KMS-11 (cell line): Measurements from ENCODE around the gene LARP1.
"Not testable (repeated sequence)": the region's sequence is repeated elsewhere in the genome, so short reads cannot be mapped to it uniquely, and the experiment has no call there.

Experiments used
- H2AFZ ChIP-seq: fragments of 200-600 bp; sonication (generic); 2 replicates; pipeline ENCODE4 v1.6.1; 2016; ENCODE audit warnings: antibody characterized with exemption, mixed run types, low read depth
- H3K27ac ChIP-seq: fragments of 200-600 bp; sonication (generic); 2 replicates; pipeline ENCODE4 v1.6.1; 2016; ENCODE audit warnings: mild to moderate bottlenecking, mixed run types
- H3K27me3 ChIP-seq: fragments of 200-600 bp; sonication (generic); 2 replicates; pipeline ENCODE4 v1.6.1; 2017; ENCODE audit warnings: mild to moderate bottlenecking, low read depth, mixed run types, moderate library complexity; ENCODE audit not compliant: insufficient read depth
- H3K36me3 ChIP-seq: fragments of 200-600 bp; sonication (generic); 2 replicates; pipeline ENCODE4 v1.6.1; 2017; ENCODE audit warnings: mild to moderate bottlenecking, mixed run types; ENCODE audit not compliant: insufficient read depth
- H3K4me1 ChIP-seq: fragments of 200-600 bp; sonication (generic); 2 replicates; pipeline ENCODE4 v1.6.1; 2016; ENCODE audit warnings: mild to moderate bottlenecking, low read depth, mixed run types; ENCODE audit not compliant: poor library complexity, severe bottlenecking
- H3K4me2 ChIP-seq: fragments of 200-600 bp; sonication (generic); 2 replicates; pipeline ENCODE4 v1.7.0; 2016; ENCODE audit warnings: mild to moderate bottlenecking, mixed run types
- H3K4me3 ChIP-seq: fragments of 200-600 bp; sonication (generic); IDR thresholded peaks from 2 replicates; pipeline ENCODE4 v1.6.1; 2017; ENCODE audit warnings: low read depth, low read length, mixed read lengths; ENCODE audit not compliant: insufficient read depth
- H3K79me2 ChIP-seq: fragments of 200-600 bp; sonication (generic); 2 replicates; pipeline ENCODE4 v1.6.1; 2016; ENCODE audit warnings: low read depth, mixed run types; ENCODE audit not compliant: insufficient read depth
- H3K9ac ChIP-seq: fragments of 200-600 bp; sonication (generic); 2 replicates; pipeline ENCODE4 v1.6.1; 2016; ENCODE audit warnings: mild to moderate bottlenecking, mixed run types
- H4K20me1 ChIP-seq: fragments of 200-600 bp; sonication (generic); 2 replicates; pipeline ENCODE4 v1.6.1; 2016; ENCODE audit warnings: mild to moderate bottlenecking, mixed run types; ENCODE audit not compliant: insufficient read depth
- CTCF ChIP-seq: fragments of 200-600 bp; sonication (generic); conservative IDR thresholded peaks from 2 replicates; pipeline ENCODE4 v1.6.1; 2017; ENCODE audit warnings: low read depth, mild to moderate bottlenecking, antibody characterized with exemption, low read length, moderate library complexity, mixed read lengths

Gene LARP1

GRCh38 chr5:154743812-154744211, 11.4 kb upstream of the LARP1 start:
- no peaks in the 10 kb centered on the region for H3K4me1 ChIP-seq
- no peak overlapping the region for H3K9ac ChIP-seq
- H3K27ac ChIP-seq: no peak overlapping the region
- H3K4me3 ChIP-seq: no peak overlapping the region
- H4K20me1 ChIP-seq: no peaks in the 10 kb centered on the region
- no peaks in the 10 kb centered on the region for H3K27me3 ChIP-seq
- TF ChIP-seq CTCF: no peak
- H3K79me2 ChIP-seq: no peaks in the 10 kb centered on the region
- no peaks in the 10 kb centered on the region for H3K36me3 ChIP-seq
- H3K4me2 ChIP-seq: no peak overlapping the region
- no peak overlapping the region for H2AFZ ChIP-seq

GRCh38 chr5:154745349-154745748, 9.8 kb upstream of the LARP1 start:
- Histone ChIP-seq H3K36me3 (no peaks in the 10 kb centered on the region), H3K27me3 (no peaks in the 10 kb centered on the region), H3K4me1 (no peaks in the 10 kb centered on the region), H3K4me3 (no peak overlapping the region), H2AFZ (no peak overlapping the region), H3K27ac (no peak overlapping the region), H3K79me2 (no peaks in the 10 kb centered on the region), H3K9ac (no peak overlapping the region), H3K4me2 (no peak overlapping the region), H4K20me1 (no peaks in the 10 kb centered on the region)
- no peak for TF ChIP-seq CTCF

GRCh38 chr5:154749491-154749890, 5.7 kb upstream of the LARP1 start:
- no peak overlapping the region for H2AFZ ChIP-seq
- no peaks in the 10 kb centered on the region for H3K27me3 ChIP-seq
- no peak overlapping the region for H3K27ac ChIP-seq
- H4K20me1 ChIP-seq: no peaks in the 10 kb centered on the region
- no peak overlapping the region for H3K9ac ChIP-seq
- no peak overlapping the region for H3K4me2 ChIP-seq
- H3K79me2 ChIP-seq: peaks cover 11% of the 10 kb centered on the region; the same call in 1 of the 2 replicates
- TF ChIP-seq CTCF: no peak
- H3K36me3 ChIP-seq: no peaks in the 10 kb centered on the region
- H3K4me1 ChIP-seq: peaks cover 14% of the 10 kb centered on the region
- no peak overlapping the region for H3K4me3 ChIP-seq

GRCh38 chr5:154750641-154751040, 4.5 kb upstream of the LARP1 start:
- not testable (repeated sequence) for H3K36me3 ChIP-seq, H3K27me3 ChIP-seq, H3K4me2 ChIP-seq, H3K9ac ChIP-seq, H2AFZ ChIP-seq, H3K4me3 ChIP-seq, H3K27ac ChIP-seq, H4K20me1 ChIP-seq
- Histone ChIP-seq H3K4me1 (peaks cover 14% of the 10 kb centered on the region), H3K79me2 (peaks cover 12% of the 10 kb centered on the region; the same call in 1 of the 2 replicates)

GRCh38 chr5:154751854-154752253, 3.3 kb upstream of the LARP1 start:
- Histone ChIP-seq H3K4me2 (no peak overlapping the region), H3K27ac (no peak overlapping the region), H3K79me2 (peaks cover 21% of the 10 kb centered on the region; the same call in 1 of the 2 replicates), H3K36me3 (no peaks in the 10 kb centered on the region), H3K4me1 (peaks cover 14% of the 10 kb centered on the region), H4K20me1 (no peaks in the 10 kb centered on the region), H3K9ac (no peak overlapping the region), H3K27me3 (no peaks in the 10 kb centered on the region), H3K4me3 (no peak overlapping the region), H2AFZ (no peak overlapping the region)
- no peak for TF ChIP-seq CTCF
